ENCODE data around the gene CRK.
"Not testable (repeated sequence)": the region's sequence is repeated elsewhere in the genome, so short reads cannot be mapped to it uniquely, and the experiment has no call there.

Gene CRK

DNA sequence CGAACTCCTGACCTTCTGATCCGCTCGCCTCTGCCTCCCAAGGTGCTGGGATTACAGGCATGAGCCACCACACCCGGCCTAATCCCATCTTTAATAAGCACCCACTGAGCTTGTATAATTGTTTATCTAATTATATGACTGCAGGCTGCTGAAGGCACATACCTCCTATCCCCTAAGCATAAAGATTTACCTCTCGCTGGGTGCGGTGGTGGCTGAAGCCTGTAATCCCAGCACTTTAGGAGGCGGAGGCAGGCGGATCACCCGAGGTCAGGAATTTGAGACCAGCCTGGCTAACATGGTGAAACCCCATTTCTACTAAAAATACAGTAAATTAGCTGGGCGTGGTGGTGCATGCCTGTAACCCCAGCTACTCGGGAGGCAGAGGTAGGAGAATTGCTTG is 35.9 kb downstream of the CRK start:
- DNase-seq = no peak

DNA sequence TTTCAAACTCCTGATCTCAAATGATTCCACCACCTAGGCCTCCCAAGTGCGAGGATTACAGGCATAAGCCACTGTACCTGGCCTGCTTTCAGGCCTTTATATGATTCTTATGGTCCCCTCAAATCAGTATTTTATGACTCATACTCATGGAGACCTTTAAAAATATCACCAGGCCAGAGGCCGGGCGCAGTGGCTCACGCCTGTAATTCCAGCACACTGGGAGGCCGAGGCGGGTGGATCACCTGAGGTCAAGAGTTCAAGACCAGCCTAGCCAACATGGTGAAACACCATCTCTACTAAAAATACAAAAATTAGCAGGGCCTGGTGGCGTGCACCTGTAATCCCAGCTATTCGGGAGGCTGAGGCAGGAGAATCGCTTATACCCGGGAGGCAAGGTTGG is 37.6 kb downstream of the CRK start:
- DNase-seq = not testable (repeated sequence)

DNA sequence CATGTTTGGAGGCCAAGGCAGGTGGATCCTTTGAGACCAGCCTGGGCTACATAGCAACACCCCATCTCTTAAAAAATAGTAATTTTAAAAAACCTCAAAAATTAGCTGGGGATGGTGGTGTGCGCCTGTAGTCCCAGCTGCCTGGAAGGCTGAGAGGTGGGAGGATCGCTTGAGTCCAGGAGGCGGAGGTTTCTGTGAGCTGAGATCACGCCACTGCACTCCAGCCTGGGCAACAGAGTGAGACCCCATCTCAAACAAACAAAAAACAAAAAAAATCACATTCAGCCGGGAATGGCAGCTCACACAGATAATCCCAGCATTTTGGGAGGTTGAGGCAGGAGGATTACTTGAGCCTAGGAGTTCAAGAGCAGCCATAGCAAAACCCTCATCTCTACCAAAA is 39.6 kb downstream of the CRK start:
- DNase-seq = no peak

DNA sequence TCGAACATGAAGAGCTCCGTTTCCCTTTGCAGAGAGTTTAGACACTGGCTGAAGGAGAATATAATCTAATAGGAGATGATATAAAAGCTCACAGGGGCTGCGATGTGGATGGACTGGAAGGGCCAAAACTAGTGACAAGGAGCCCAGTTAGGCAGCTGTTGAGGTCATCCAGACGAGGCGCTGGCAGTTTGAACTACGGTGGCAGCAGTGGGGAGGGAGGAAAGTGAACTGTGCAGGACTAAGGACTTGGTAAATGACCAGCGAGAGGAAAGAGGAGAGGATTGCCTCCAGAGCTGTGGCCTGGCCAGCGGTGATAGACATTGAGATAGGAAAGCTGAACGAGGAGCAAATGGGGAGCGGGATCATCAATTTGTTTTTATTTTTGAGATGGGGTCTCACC is 41.4 kb downstream of the CRK start:
- no peak for DNase-seq

DNA sequence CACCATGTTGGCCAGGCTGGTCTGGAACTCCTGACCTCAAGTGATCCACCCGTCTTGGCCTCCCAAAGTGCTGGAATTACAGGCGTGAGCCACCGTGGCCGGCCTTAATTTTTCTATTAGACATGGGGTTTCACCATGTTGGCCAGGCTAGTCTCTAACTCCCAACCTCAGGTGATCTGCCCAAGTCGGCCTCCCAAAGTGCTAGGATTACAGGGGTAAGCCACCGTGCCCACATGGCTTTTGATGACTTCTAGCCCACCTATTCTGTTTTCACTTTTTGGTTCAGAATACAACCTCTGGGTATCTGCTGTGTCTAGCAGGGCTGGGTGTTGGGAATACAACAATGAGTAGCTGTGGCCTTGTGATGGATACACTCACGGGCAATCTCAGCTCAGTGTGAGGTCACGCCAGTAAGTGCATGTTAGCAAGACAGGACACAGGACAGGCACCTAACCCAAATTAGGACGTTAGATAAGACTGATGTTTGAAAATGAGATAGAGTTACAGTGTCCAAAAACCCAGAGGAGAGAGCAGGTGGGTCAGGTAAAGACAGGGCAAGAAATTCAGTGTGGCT is 41.9 kb downstream of the CRK start:
- no peak for DNase-seq

DNA sequence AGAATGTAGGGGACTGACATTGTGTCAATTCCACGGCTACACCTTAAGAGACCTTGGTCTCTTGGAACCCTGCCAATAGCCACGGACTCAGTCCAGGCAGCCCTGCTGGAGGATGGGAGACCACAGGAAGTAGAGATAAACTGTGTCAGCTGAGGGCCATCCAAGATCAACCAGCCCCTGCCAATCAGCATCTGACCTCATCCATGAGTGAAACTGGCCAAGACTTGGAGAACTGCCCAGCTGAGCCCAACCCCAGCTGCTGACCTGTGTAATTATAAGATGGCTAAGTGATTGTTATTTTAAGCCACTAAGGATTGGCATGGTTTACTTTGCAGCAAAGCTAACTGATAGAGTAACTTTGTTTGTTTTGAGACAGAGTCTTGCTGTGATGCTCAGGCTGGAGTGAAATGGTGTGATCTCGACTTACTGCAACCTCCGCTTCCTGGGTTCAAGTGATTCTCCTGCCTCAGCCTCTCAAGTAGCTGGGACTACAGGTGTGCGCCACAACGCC is 42.7 kb downstream of the CRK start:
- no peak for DNase-seq

DNA sequence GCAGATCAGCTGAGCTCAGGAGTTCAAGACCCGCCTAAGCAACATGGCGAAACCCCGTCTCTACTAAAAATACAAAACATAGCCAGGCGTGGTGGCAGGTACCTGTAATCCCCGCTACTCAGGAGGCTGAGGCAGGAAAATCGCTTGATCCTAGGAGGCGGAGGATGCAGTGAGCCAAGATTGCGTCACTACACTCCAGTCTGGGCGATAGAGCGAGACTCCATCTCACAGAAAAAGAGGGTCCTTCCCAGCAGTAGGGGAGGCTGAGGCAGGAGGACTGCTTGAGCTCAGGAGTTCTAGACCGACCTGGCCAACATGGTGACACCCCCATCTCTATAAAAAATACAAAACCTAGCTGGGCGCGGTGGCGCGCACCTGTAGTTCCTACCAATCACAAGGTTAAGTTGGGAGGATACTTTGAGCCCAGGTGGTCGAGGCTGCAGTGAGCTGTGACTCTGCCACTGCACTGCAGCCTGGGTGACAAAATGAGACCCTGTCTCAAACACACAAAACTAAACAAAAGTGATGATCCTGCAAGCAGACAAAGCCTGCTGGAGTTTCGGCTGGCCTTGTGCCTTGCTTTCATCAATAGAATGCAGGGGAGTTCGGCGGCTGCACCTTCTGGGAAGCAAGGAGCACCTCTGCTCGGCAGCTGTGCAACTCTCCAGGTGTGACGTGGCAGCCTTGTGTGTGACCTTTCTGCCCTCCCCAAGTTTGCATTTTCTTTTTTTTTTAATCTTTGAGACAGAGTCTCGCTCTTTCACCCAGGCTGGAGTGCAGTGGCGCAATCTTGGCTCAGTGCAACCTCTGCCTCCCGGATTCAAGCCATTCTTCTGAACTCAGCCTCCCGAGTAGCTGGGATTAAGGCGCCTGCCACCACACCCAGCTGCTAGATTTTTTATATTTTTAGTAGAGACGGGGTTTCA is 43.6 kb downstream of the CRK start:
- DNase-seq = no peak

DNA sequence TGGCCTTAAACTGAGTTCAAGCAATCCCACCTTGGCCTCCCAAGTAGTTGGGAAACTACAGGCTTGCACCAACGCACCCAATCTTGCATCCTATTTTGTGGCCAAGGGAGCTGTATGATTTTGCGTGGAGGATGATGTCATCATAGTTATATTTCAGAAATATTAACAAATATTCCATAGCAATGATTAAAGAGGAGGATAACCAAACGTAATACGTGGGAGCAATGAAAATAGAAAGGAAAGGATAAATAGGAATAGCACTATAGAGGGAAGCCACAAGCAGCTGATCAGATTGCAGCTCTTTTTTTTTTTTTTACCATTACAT is 53.8 kb downstream of the CRK start:
- no peak for DNase-seq

DNA sequence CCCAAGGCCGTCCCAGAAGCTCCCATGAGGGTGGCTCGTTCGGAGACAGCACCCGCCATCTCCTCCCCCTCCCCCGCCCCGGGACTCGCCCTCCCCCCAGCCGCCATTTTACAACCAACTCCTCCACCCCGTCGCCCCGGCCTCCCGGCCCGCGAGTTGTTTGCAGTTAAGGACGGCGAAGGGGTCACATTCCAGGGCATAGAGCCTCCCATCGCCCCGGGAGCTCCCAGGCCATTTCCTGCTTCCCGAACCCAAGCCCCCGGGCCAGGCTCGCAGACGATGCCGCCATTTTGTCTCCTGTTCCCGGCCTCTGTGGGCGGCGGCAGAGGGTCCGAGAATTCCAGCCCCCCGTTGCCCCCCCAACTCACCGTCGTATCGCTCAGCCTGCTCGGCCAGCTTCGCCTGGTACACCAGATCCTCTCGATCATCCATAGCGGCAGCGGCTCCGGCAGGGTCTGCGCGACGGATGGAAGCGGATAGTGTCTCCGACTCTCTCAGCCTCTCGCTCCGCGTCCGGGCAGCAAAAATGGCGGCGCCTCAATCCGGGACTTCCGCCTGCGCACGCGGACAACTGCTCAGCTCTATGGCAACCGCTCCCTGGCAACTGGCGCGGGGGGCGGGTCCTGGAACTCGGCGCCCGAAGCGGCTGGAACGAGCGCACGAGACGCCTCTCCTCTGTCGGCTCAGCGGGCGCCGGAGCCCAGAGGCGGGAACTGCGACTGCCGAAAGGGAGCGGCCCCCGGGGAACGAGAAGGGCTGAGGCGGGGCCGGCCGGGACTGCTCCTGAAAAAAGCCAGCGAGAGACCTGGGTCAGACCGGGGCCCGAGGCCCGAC is 56.1 kb downstream of the CRK start, which contains the start of gene YWHAE:
Gene YWHAE (minus strand): TSS at position 544 of the 834 bp plus-strand sequence. CDS start 112 bp downstream, at position 432.
- peak; percentile 94 for DNase-seq

DNA sequence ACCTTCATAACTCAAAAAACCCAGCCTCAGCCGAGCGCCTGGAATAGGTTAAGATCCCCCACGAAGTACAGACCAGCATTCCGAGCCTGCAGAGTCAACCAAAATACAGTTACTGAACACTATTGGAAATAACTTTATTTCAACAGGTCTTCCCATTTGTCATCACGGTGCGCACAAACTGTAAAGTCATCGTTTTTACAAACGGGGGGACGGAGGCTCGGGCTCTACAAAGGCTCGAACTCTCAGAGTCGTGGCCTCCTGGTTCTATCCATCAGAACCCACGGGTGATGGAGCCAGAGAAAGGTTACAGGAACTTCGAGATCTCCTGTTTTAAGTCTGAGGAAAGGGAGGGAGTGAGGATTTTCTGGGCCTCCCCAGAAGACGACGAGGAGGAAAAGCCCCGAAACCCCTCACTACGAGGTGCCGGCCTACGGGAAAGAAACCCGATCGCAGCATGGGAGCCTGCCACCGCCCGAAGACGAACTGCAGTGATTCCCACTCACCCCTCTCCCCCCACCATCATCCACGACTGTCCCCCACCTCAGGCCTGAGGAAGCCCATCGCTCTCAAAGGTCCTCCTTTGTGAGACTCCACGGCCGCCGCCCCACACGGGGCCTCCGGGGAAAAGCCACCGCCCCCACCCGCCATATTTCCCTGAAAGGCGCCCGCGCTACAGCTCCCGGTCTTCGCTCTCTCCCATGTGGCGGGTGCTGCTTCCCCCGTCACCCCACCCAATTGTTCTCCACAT is 56.9 kb downstream of the CRK start:
- DNase-seq = peak; percentile 11

DNA sequence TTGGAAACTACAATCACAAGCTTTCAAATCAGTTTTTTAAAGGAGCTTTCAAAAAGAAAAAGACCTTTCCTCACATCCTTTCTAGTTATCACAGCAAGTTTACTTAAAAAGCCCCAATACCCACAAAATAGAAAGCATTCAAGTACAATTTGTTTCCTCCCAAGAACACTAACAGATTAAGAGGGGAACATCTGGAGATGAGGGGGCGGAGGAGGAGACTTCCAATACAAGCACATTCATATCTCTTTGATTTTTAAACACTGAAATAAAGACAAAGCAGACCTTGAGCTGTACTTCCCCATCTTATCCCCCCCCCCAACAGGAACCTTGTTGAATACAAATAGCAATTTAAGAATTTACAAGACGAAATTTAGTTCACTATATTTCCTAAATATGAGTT is 58.0 kb downstream of the CRK start:
- DNase-seq = no peak

DNA sequence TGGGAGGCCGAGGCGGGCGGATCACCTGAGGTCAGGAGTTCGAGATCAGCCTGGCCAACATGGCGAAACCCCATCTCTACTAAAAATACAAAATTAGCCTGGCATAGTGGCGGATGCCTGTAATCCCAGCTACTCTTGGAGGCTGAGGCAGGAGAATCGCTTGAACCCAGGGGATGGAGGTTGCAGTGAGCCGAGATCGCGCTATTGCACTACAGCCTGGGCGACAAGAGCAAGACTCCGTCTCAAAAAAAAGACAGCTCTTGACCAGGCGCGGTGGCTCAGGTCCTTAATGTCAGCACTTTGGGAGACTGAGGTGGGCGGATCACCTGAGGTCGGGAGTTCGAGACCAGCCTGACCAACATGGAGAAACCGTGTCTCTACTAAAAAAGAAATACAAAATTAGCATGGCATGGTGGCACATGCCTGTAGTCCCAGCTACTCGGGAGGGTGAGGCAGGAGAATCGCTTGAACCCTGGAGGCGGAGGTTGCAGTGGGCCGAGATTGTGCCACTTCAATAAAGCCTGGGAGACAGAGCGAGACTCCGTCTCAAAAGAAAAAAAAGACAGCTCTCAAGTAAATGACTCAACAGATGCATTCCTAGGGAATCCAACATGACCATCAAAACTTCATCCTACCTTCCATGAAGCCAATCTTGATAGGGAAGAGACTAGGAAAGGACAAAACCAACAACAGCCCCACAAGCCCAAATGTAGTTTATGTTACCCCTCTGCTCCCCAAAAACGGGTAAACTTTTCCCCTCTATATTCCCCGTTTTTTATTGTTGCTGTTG is 60.0 kb downstream of the CRK start:
- DNase-seq = not testable (repeated sequence)

DNA sequence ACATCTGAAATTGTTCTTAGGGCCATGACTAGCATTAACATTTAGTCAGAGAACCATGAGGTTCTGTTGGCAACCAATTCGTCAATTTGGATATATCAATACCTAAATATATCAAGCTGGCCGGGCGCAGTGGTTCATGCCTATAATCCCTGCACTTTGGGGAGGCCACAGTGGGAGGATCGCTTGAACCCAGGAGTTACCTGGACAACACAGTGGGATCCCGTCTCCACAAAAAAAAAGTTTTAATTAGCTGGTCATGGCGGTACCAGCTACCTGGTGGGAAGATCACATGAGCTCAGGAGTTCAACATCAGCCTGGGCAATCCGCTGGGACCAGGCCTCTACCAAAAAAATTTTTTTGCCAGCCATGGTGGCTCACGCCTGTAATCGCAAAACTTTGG is 64.5 kb downstream of the CRK start:
- DNase-seq = no peak

DNA sequence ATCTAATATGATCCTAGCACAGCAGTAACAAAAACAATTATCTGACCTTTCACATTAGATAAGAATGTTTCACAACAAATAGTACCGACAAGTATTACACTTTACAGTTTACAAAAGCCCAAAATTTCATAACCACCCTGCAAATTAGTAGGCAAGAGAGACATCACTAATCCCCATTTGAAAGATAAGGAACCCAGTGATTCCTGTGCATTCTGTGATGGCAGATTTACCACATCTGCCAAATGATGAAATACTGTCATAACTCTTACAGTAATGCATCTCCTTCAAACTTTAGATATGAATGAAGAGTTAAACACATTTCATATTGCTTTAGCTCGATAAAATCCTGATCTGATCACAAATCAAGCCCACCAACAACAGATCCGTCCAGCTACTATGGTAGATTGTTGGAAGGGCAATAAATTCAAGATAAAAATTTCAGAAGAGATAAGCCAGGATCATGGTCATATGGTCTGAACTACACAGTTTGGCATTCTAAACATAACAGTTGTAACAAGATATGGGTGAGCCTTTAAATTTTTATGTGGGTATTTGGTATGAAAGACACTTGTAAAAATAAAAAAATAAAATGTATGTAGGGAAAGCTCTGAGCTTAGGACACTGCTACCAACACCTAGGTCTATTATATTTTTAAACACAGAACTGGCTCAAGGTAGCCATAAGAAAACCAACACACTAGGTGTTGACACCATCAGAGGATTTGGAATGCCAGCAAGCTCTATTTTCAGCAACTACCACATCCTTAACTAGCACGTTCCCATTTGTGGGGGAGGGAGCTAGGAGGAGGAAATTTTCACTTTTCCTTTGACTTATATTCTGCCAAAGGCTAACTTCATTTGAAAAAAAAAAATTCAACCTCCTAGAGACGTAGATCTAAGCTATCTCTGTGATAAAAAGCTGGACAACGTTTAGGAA is 65.3 kb downstream of the CRK start:
- no peak for DNase-seq

DNA sequence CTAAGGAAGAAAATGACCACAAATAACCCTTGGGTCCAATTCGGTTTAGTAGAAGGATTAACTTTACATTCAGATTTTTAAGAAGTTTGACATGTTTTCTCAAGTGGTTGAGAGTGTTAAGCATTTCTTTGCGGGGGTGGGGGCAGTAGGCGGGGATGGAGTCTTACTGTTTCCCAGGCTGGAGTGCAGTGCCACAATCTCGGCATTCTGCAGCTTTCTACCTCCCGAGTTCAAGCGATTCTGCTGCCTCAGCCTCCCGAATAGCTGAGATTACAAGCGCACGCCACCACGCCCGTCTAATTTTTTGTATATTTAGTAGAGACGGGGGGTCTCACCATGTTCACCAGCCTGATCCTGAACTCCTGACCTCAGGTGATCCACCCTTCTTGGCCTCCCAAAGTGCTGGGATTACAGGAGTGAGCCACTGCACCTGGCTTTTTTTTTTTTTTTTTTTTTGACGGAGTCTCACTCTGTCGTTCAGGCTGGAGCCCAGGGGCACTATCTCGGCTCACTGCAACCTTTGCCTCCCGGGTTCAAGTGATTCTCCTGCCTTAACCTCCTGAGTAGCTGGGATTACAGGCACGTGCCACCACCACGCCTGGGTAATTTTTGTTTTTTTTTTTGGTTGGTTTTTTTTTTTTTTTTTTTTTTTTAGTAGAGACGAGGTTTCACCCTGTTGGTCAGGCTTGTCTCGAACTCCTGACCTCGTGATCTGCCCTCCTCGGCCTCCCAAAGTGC is 68.4 kb downstream of the CRK start:
- not testable (repeated sequence) for DNase-seq

DNA sequence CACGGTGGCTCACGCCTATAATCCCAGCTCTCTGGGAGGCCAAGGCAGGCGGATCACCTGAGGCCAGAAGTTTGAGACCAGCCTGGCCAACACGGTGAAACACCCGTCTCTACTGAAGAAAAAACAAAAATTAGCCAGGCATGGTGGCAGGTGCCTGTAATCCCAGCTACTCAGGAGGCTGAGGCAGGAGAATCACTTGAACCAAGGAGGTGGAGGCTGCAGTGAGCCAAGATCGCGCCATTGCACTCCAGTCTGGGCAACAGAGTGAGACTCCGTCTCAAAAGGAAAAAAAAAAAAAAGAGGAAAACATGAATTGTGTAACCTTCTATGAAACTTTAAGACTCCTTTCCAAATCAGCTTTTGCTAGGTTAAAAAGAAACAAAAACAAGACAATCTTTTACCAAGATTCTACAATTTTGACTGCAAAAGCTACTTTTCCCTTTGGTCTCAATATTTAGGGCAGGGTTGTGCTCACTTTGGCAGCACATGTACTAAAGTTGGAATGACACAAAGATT is 69.3 kb downstream of the CRK start:
- not testable (repeated sequence) for DNase-seq

DNA sequence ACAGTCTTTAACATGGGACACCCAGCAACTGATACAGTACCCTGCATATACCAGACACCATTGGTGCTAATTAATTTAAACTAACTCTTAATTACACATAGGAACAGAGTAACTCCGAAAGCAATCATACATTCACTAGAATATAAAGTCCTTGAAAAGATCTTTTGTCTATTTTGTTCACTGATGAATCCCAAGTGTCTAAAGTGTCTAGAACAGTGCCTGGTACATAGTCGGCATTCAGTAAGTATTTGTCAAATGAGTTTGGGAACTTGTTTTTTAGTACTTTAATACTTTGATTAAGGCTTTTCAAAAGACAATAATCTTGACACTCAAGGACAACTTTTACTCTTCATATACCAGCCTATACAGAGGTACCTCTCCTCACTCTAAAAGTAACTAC is 69.8 kb downstream of the CRK start:
- DNase-seq = no peak

DNA sequence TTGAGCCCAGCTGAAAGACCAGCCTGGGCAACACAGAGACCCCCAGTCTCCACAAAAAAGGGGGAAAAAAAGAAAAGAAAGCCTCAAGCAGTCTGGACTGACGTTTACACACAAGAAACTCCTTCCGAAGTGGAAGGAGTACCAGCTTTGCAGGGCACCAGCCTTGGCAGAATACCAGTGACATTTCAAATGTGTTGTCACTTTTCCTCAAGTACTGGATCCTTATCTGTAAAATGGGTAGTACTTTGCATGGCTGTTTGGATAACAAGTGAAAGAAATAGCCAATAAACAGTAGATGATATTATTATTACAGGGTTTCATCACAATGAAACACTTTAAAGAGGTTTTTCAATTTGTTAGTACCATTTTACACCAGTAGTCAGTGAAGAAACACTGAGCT is 70.2 kb downstream of the CRK start:
- no peak for DNase-seq

DNA sequence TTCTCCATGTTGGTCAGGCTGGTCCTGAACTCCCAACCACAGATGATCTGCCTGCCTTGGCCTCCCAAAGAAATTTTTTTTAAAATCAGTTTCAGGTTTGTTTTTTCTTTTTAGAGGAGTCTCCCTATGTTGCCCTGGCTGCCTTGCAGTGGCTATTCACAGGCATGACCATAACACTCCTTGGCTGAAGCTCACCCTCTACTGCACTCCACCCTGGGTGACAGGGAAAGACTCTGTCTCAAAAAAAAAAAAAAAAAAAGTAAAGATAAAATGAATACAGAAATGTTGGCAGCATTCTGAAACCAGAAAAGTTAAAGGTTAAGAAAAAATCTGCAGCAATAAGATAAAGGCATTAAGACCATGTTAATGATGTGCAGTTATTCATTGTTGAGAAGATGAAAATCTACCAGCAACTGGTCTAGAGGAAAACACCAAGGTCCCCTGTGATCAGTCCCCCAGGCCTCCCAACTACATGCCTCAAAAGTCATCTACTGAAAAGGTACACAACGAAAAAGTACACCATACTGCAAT is 71.1 kb downstream of the CRK start:
- DNase-seq = no peak

All from CD4-positive, alpha-beta T cell treated with Interleukin-12 subunit alpha and Interleukin-12 subunit beta, for 1 hour (primary cell).